CD14-positive monocyte (primary cell): Measurements from ENCODE around the gene DGCR6L. TPM values are rescaled to one million over a fixed set of nuclear protein-coding genes. Genes with fewer than 3 reads are reported as not detected.
"Not testable (repeated sequence)": the region's sequence is repeated elsewhere in the genome, so short reads cannot be mapped to it uniquely, and the experiment has no call there.

Experiments
- DNase-seq, 3 donors: peaks; one replicate each; pipeline ENCODE4 v3.0.0-alpha.2; 2011 to 2022
- H2AFZ ChIP-seq: 2 replicates; pipeline ENCODE4 v1.6.0; 2012; ENCODE audit warnings: mild to moderate bottlenecking, low read depth, low read length, inconsistent platforms; ENCODE audit not compliant: insufficient read depth, poor library complexity, severe bottlenecking
- H3K27ac ChIP-seq, 2 donors: 1 replicate in 1 of 2; 2 replicates in 1 of 2; pipeline ENCODE4 v1.5.1; 2012 to 2013; ENCODE audit warnings: low read length in 2 of 2, control low read depth in 1 of 2, inconsistent platforms in 1 of 2, low read depth in 1 of 2, mild to moderate bottlenecking in 1 of 2
- H3K27me3 ChIP-seq, 2 donors: one replicate each; pipeline versions ENCODE4 v1.6.0 to v1.6.1; 2011 to 2013; ENCODE audit warnings: low read length in 2 of 2; ENCODE audit not compliant: control insufficient read depth in 2 of 2, insufficient read depth in 2 of 2
- H3K36me3 ChIP-seq, 2 donors: replicated peaks in 1 of 2; 1 replicate in 1 of 2; 2 replicates in 1 of 2; pipeline versions ENCODE4 v1.5.1 to v1.6.1; 2012 to 2013; ENCODE audit warnings: low read length in 2 of 2, control low read depth in 1 of 2, inconsistent platforms in 1 of 2, mild to moderate bottlenecking in 1 of 2; ENCODE audit not compliant: insufficient read depth in 2 of 2, control insufficient read depth in 1 of 2
- H3K4me1 ChIP-seq, 2 donors: 1 replicate in 1 of 2; 2 replicates in 1 of 2; pipeline versions ENCODE4 v1.5.1 to v1.6.1; 2012 to 2013; ENCODE audit warnings: low read length in 2 of 2, control low read depth in 1 of 2, inconsistent platforms in 1 of 2, mild to moderate bottlenecking in 1 of 2, moderate library complexity in 1 of 2; ENCODE audit not compliant: insufficient read depth in 2 of 2, control insufficient read depth in 1 of 2
- H3K4me2 ChIP-seq: replicated peaks from 2 replicates; pipeline ENCODE3; 2012; ENCODE audit warnings: low read length, moderate library complexity, mild to moderate bottlenecking; ENCODE audit not compliant: poor library complexity, severe bottlenecking; ENCODE audit errors: extremely low read depth
- H3K4me3 ChIP-seq, 3 experiments: fragments of 200-600 bp in 1 of 3; sonication (generic) in 1 of 3; replicated peaks in 1 of 3; 1 replicate in 2 of 3; 2 replicates in 1 of 3; pipeline ENCODE4 v1.5.1; 2011 to 2013; ENCODE audit warnings: low read length in 3 of 3, mild to moderate bottlenecking in 3 of 3, control low read depth in 2 of 3, low read depth in 2 of 3, inconsistent platforms in 1 of 3, moderate library complexity in 1 of 3
- H3K79me2 ChIP-seq: 2 replicates; pipeline ENCODE4 v1.6.0; 2012; ENCODE audit warnings: mild to moderate bottlenecking, control low read depth, inconsistent platforms, low read length, moderate library complexity; ENCODE audit not compliant: insufficient read depth
- H3K9ac ChIP-seq: 2 replicates; pipeline ENCODE4 v1.6.0; 2017; ENCODE audit warnings: low read length, mild to moderate bottlenecking; ENCODE audit not compliant: insufficient read depth, poor library complexity, severe bottlenecking
- H3K9me3 ChIP-seq, 2 donors: replicated peaks in 1 of 2; 1 replicate in 1 of 2; 2 replicates in 1 of 2; pipeline versions ENCODE4 v1.5.1 to v1.6.1; 2012 to 2013; ENCODE audit warnings: low read length in 2 of 2, control low read depth in 1 of 2; ENCODE audit not compliant: control insufficient read depth in 1 of 2, insufficient read depth in 1 of 2
- H4K20me1 ChIP-seq: 2 replicates; pipeline ENCODE4 v1.6.0; 2012; ENCODE audit warnings: mild to moderate bottlenecking, low read length, control low read depth, moderate library complexity; ENCODE audit not compliant: insufficient read depth
- H3K27ac Mint-ChIP-seq, 7 donors: one replicate each; pipeline ENCODE4 v1.8.0; 2020; ENCODE audit warnings: mild to moderate bottlenecking in 7 of 7, mixed read lengths in 7 of 7, moderate library complexity in 6 of 7, inconsistent platforms in 2 of 7
- H3K27me3 Mint-ChIP-seq, 3 donors: one replicate each; pipeline ENCODE4 v1.8.0; 2021 to 2022; ENCODE audit warnings: low read depth in 3 of 3, mild to moderate bottlenecking in 3 of 3, mixed read lengths in 3 of 3, moderate library complexity in 3 of 3, inconsistent platforms in 1 of 3
- H3K36me3 Mint-ChIP-seq, 2 donors: one replicate each; pipeline ENCODE4 v1.8.0; 2020; ENCODE audit warnings: mixed read lengths in 2 of 2, inconsistent platforms in 1 of 2, mild to moderate bottlenecking in 1 of 2
- H3K4me1 Mint-ChIP-seq: one replicate; pipeline ENCODE4 v1.8.0; 2020; ENCODE audit warnings: mild to moderate bottlenecking, mixed read lengths
- H3K4me3 Mint-ChIP-seq, 2 donors: one replicate each; pipeline ENCODE4 v1.8.0; 2020; ENCODE audit warnings: mild to moderate bottlenecking in 2 of 2, mixed read lengths in 2 of 2, moderate library complexity in 1 of 2
- H3K9me3 Mint-ChIP-seq, 7 donors: one replicate each; pipeline ENCODE4 v1.8.0; 2020 to 2022; ENCODE audit warnings: mixed read lengths in 7 of 7, mild to moderate bottlenecking in 6 of 7, moderate library complexity in 6 of 7, inconsistent platforms in 2 of 7
- WGBS: methylation state at CpG from one replicate; pipeline ENCODE4 v1.1.5; 2013; ENCODE audit warnings: missing lambda C conversion rate; ENCODE audit not compliant: insufficient coverage; 5-methylcytosine and 5-hydroxymethylcytosine counted together
- intact Hi-C, 2 donors: fragments of 100-400 bp; cut with micrococcal nuclease; formaldehyde crosslinking; loops; one replicate each; pipeline versions ENCODE4 v1.15.0 to v1.15.1; 2023
- polyA plus RNA-seq, 3 donors: library from polyadenylated mRNA; depleted of rRNA in 1 of 3; unstranded in 2 of 3; stranded (reverse) in 1 of 3; fragments of 300-500 nt in 2 of 3; fragments of >200 nt in 1 of 3; fragmentation: Illumina TruSeq in 2 of 3; gene quantifications; 1 replicate in 2 of 3; 2 replicates in 1 of 3; pipeline ENCODE4 v1.2.3, GENCODE V29; 2012 to 2021

The DGCR6L gene
- polyA plus RNA-seq, 3 donors = 33.0 to 62.8 (median 56.3) TPM

DNA sequence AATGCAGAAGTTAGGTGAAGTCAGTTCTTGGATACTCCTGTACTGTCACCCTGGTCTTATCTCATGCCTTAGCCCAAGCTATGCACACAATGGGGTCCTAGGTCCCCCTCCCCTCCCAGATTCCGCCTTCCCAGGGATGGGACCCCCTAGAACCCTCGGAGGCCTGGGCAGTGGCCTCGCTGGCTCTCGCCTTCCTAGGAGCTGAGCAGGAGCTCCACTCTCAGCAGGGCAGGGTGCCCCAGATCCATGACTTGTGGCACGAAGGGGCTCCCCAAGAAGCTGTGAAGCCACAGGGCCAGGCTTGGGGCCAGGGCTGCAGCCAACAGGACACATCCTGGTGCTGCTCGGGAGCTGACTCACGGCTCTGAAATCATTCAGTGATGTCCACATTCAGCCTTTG is 9.7 kb downstream of the DGCR6L start:
- not testable (repeated sequence) for H3K4me3 ChIP-seq, H3K9me3 Mint-ChIP-seq

DNA sequence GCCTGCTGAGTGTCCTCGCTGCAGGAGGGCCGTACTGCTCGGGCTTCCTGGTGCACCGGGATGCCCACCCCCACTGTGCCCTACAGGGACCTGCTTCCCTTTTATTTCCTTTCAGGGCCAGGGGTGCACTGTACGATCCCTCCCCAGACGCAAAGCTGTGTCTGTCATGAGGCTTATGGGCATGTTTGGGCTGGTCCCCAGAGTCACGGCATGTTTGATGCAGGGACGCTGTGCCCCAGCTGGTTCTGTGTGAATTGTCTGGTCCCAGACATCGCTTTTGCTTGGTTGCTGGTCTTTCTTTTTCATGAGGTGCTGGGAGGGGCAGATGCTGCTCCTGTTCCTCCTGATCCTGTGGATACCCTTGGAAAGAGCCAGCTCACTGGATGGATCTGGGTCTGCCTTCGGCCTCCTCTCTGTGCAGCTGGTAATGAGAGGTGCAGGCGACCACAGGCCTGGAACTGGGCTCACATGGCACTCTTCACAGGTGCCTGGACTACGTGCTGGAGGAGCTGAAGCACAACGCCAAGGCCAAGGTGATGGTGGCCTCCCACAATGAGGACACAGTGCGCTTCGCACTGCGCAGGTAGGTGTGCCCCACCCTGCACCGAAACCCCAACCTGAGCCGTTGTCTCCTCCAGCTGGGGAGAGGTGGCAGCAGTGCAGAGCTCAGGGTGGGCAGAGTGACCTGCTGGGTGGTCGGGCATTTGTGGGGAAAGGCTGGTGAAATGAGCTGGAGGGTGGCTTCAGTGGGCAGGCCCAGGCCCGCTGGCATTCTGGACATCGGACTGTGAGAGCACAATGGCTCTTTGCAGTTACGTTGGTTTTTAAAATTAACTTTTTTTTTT is 10.8 kb downstream of the DGCR6L start:
- H3K4me1 Mint-ChIP-seq, H3K4me2 ChIP-seq, H3K4me1 ChIP-seq, H3K9ac ChIP-seq, H4K20me1 ChIP-seq, H3K4me3 ChIP-seq, H3K9me3 Mint-ChIP-seq, H3K27me3 ChIP-seq, H3K27me3 Mint-ChIP-seq, H3K9me3 ChIP-seq, H3K27ac ChIP-seq, H2AFZ ChIP-seq, H3K36me3 Mint-ChIP-seq, H3K4me3 Mint-ChIP-seq, intact Hi-C loops, H3K79me2 ChIP-seq, H3K36me3 ChIP-seq, DNase-seq: not testable (repeated sequence)
- 91% methylated on average over 6 of the region's 22 CpGs for WGBS
- H3K27ac Mint-ChIP-seq = peak overlapping the region in 1 of 7 donors; percentile 15

More for the DNA sequence above, 9.7 kb downstream of the DGCR6L start:
- intact Hi-C loops, H3K9ac ChIP-seq, H3K27me3 Mint-ChIP-seq, H3K27me3 ChIP-seq, H3K27ac ChIP-seq, H3K4me3 Mint-ChIP-seq, DNase-seq, H3K27ac Mint-ChIP-seq, H3K4me1 ChIP-seq, H3K79me2 ChIP-seq, H4K20me1 ChIP-seq, H2AFZ ChIP-seq, H3K4me2 ChIP-seq, H3K4me1 Mint-ChIP-seq, H3K36me3 Mint-ChIP-seq, H3K36me3 ChIP-seq, H3K9me3 ChIP-seq: not testable (repeated sequence)
- WGBS = no CpG with 5 or more reads among the region's 7 CpGs

DNA sequence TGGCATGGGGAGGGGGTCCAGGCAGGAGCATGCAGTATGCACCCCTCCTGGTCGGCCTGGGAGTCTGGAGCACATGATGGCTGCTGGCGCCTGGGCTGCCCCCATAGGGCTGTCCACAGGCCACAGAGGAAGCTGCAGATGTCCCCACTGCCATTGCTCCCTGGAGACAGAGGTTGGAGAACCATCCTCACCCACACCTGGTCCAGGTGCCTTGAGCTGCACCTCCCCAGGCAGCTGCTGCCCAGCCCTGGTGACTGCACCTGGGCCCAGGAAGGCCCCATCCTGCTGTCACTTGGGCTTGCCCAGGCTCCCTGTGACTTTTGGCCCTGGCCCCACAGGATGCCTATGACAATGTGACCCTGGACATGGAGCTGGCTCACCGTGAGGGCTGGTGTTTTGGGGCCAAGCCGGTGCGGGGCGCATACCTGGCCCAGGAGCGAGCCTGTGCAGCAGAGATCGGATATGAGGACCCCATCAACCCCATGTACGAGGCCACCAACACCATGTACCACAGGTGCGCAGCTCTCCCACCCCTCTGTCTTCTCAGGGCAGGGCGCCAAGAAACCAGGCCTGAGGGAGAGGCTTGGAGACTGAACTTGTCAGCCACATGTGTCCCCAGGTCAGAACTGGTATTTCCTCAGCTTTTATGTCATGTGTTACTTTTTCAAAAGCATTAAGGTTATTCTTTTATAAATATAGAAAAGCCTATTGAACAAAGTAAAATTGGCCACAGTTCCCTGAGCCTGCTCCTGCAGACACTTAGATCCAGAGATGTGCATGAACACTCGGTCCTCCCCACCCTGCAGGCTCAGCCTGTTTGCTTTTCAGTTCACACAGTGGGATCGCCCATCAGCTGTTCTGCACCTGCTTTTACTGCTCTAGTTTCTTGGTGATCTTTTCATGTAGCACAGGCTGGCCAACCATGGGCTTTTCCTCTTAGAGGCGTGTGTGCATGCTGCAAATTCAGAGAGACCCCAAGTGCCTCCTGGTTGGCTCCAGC is 12.1 kb downstream of the DGCR6L start:
- H3K27me3 Mint-ChIP-seq, H3K4me1 Mint-ChIP-seq, H3K27ac Mint-ChIP-seq, H3K4me3 Mint-ChIP-seq, H3K36me3 ChIP-seq, H2AFZ ChIP-seq, H3K9me3 ChIP-seq, H3K4me1 ChIP-seq, H3K4me2 ChIP-seq, H3K36me3 Mint-ChIP-seq, DNase-seq, H3K9me3 Mint-ChIP-seq, H4K20me1 ChIP-seq, H3K79me2 ChIP-seq, intact Hi-C loops, H3K27me3 ChIP-seq, H3K4me3 ChIP-seq, H3K9ac ChIP-seq, H3K27ac ChIP-seq: not testable (repeated sequence)
- 97% methylated on average over 4 of the region's 14 CpGs for WGBS

DNA sequence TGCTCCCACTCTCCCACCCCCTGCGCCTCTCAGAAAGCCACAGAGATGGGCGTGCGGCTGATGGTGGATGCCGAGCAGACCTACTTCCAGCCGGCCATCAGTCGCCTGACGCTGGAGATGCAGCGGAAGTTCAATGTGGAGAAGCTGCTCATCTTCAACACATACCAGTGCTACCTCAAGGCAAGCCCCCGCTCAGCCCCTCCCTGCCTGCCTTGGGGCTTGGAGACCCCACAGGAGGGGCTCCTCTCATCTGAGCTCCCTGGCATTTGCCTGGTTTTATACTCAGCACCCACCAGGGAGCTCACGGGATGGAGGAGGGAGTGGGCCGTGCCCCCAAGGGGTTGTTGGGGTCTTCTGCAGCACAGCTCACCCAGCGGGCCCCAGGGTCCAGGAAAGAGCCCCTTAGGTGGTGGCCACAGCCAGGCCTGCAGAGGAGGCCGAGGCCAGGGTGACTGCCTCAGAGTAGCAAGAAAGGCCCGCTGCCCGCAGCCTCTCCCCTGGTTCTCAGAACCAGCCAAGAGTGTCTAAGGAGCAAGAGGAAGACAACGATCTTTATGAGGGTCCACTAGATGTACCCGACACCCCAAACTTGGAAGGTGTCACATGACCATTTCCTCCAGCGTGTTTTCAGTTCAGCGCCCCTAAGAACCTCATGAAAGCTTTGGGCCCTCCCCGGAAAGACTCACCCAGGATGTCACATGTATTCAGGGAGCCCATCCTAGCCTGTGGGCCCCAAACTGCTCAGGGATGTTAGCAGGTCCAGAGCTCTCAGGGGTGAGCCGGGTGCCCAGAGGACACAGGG is 13.0 kb downstream of the DGCR6L start:
- intact Hi-C loops, H3K4me2 ChIP-seq, H3K4me3 ChIP-seq, H3K4me1 ChIP-seq, H3K27ac Mint-ChIP-seq, H3K4me1 Mint-ChIP-seq, H3K36me3 Mint-ChIP-seq, H3K36me3 ChIP-seq, H2AFZ ChIP-seq, H3K9me3 Mint-ChIP-seq, DNase-seq, H3K4me3 Mint-ChIP-seq, H3K79me2 ChIP-seq, H3K27ac ChIP-seq, H3K9me3 ChIP-seq, H3K9ac ChIP-seq, H3K27me3 ChIP-seq, H4K20me1 ChIP-seq: not testable (repeated sequence)
- H3K27me3 Mint-ChIP-seq = peaks cover 2 to 10% (median 2%) of the 10 kb centered on the region in 3 donors
- 92% methylated on average over 7 of the region's 21 CpGs for WGBS
